Measurements from ENCODE around the gene ASB3. TPM values are rescaled to one million over a fixed set of nuclear protein-coding genes. Genes with fewer than 3 reads are reported as not detected.
"Not testable (repeated sequence)": the region's sequence is repeated elsewhere in the genome, so short reads cannot be mapped to it uniquely, and the experiment has no call there.

ASB3 gene
- total RNA-seq, 4 donors from 2014 or later: 24.2 to 32.2 (median 30.2) TPM

DNA sequence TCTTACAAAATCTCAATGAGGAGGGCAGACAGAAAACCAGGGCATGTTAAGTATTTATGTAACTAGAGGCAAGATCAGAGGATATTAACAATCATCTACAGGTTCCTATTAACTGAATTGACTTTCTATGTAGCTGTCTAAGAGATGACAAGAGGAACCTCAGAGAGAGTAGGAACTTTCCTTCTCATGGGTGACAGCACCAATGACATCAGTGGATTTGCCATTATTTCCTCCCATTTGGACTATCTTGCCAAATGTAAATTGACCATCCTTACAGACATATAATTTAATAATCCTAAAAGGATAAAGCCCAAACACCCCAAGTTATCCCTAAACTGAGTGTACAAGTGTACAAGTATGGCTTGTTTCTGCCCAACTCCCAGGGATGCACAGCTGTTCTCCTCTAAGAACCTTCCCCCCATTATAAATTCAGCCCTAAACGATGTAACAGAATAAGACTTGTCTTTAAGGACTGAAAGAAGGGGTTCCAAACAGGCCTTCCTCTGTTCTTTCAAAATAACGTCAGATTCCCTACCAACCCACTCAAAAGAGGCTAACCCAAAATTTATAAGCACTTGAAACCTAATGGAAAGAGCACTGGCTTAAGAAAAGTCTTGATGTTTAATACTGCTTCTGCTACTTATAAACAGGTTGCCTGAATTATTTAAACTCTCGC lies 92.5 kb downstream of the ASB3 start:
- DNase-seq: no peak
- TF ChIP-seq, protein P1, sequence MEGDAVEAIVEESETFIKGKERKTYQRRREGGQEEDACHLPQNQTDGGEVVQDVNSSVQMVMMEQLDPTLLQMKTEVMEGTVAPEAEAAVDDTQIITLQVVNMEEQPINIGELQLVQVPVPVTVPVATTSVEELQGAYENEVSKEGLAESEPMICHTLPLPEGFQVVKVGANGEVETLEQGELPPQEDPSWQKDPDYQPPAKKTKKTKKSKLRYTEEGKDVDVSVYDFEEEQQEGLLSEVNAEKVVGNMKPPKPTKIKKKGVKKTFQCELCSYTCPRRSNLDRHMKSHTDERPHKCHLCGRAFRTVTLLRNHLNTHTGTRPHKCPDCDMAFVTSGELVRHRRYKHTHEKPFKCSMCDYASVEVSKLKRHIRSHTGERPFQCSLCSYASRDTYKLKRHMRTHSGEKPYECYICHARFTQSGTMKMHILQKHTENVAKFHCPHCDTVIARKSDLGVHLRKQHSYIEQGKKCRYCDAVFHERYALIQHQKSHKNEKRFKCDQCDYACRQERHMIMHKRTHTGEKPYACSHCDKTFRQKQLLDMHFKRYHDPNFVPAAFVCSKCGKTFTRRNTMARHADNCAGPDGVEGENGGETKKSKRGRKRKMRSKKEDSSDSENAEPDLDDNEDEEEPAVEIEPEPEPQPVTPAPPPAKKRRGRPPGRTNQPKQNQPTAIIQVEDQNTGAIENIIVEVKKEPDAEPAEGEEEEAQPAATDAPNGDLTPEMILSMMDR (IDR thresholded peaks at IDR 0.05): no peak
- no peak for TF ChIP-seq POLR2A (IDR thresholded peaks at IDR 0.05)
- Histone ChIP-seq H3K27me3 (no peaks in the 10 kb centered on the region), H3K27ac (no peak overlapping the region), H3K9me3 (no peaks in the 10 kb centered on the region), H3K36me3 (no peaks in the 10 kb centered on the region), H3K4me1 (no peaks in the 10 kb centered on the region), H3K4me3 (replicated peaks in 1 of 3) (no peak overlapping the region)
- WGBS, 2 donors: 93 to 95% methylated on average over 3 of the region's 3 CpGs
- intact Hi-C loops (cut with DNase I): no loop called here

DNA sequence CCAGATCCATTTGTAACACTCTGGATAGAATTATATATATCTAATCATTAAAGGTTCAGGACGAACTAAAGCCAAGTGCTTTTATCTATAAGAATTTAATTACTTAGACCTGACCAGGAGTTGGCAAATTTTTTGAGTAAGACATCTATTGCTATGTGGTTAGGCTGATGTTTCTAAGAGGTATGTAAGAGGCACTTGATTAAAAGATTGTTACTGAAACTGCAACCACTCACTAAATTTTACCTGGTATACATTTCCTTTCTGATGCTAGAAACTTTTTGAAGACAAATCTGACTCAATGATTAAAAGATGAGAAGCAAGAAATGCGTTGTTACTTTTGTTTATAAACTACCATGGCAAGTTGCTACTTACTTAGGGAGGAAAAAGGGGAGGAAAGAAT lies 95.9 kb downstream of the ASB3 start:
- no peak overlapping the region for H3K27ac ChIP-seq
- no peak for TF ChIP-seq POLR2A (IDR thresholded peaks at IDR 0.05)
- TF ChIP-seq, protein P1 (IDR thresholded peaks at IDR 0.05): no peak
- WGBS, 2 donors: 84 to 88% methylated on average over 2 of the region's 2 CpGs
- H3K4me3 ChIP-seq (replicated peaks in 1 of 3): no peak overlapping the region
- no peaks in the 10 kb centered on the region for H3K9me3 ChIP-seq
- H3K36me3 ChIP-seq: no peaks in the 10 kb centered on the region
- no peaks in the 10 kb centered on the region for H3K27me3 ChIP-seq
- no peak for DNase-seq
- intact Hi-C loops (cut with DNase I): no loop called here
- no peaks in the 10 kb centered on the region for H3K4me1 ChIP-seq

DNA sequence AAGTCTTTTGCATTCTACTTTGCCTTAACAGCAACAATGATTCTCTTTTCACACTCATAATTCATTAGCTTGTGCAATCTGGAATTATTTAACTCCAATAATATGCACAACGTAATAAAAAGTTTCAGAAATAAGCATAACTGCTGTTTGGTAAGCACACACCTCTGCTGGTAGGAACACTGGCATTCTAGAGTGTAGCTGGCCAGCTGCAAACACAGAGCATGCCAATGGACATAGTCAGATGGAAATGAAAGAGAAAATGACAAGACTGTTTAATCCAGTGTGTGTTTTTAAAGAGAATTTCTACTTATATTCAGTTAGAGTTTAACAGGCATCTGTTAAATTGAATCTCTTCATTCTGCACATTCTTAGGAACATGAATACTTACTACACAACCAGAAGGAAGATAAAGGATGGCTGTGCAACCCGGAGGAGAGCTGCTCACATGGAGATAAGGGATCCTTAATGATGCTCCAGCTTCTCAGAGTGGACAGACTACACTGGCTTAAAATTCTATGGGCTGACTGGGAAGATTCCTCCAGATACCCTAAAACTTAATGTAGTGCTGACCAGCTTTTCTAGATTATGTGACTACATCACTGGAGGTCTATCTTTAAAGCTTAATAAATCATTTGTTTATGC lies 113.8 kb downstream of the ASB3 start:
- no peaks in the 10 kb centered on the region for H3K36me3 ChIP-seq
- intact Hi-C loops (cut with DNase I): no loop called here
- no peak for TF ChIP-seq POLR2A (IDR thresholded peaks at IDR 0.05)
- TF ChIP-seq, protein P1 (IDR thresholded peaks at IDR 0.05): no peak
- no peaks in the 10 kb centered on the region for H3K27me3 ChIP-seq
- DNase-seq: no peak
- H3K4me1 ChIP-seq: no peaks in the 10 kb centered on the region
- H3K4me3 ChIP-seq (replicated peaks in 1 of 3): no peak overlapping the region
- no peaks in the 10 kb centered on the region for H3K9me3 ChIP-seq
- 87 to 89% methylated on average over 2 of the region's 2 CpGs for WGBS, 2 donors
- no peak overlapping the region for H3K27ac ChIP-seq

DNA sequence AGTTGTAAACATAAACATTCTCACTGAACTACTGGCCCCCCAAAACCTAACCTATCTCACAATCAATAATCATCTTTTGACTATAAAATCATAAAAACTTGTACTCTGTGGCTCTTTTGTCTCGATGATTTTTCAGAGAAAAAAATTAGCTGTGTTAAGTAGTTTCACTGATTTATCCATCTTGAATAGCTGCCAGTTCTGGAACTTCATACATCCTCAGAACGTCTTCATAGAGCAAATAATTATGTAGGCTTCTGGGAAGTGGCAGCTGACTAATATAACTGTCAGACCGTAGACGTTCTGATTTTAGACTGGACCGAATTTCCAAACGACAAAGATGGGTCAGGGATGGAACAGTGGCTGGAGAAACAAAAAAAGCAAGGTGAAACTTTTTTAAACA lies 116.4 kb downstream of the ASB3 start:
- no peak for DNase-seq
- 75 to 81% methylated on average over 6 of the region's 6 CpGs for WGBS, 2 donors
- Histone ChIP-seq H3K9me3 (no peaks in the 10 kb centered on the region), H3K27ac (no peak overlapping the region), H3K27me3 (no peaks in the 10 kb centered on the region), H3K36me3 (no peaks in the 10 kb centered on the region), H3K4me3 (replicated peaks in 1 of 3) (no peak overlapping the region), H3K4me1 (no peaks in the 10 kb centered on the region)
- intact Hi-C loops (cut with DNase I): no loop called here
- no peak for TF ChIP-seq POLR2A (IDR thresholded peaks at IDR 0.05)
- TF ChIP-seq, protein P1 (IDR thresholded peaks at IDR 0.05): no peak

DNA sequence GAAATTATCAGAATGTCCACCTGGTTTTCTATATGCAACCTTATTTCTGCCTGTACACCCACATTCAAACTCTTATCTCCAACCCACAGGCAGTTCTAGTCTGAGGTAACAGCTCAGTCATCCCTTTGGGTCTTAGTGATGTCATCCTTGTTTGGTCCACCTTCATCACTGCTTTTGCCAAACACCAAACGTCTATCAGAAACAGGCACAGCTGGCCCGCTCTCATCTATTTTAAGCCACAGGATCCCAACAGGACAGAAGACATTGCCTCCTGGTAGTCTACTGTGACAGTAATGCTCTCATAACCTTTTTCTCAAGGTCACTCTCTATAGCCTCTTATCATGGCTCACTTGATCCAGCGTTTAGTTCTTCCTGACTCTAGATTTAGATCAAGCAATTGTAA lies 118.1 kb downstream of the ASB3 start:
- Histone ChIP-seq H3K4me3 (replicated peaks in 1 of 3) (no peak overlapping the region), H3K9me3 (no peaks in the 10 kb centered on the region), H3K27me3 (no peaks in the 10 kb centered on the region), H3K36me3 (no peaks in the 10 kb centered on the region), H3K27ac (no peak overlapping the region), H3K4me1 (no peaks in the 10 kb centered on the region)
- TF ChIP-seq POLR2A (IDR thresholded peaks at IDR 0.05): no peak
- TF ChIP-seq, protein P1 (IDR thresholded peaks at IDR 0.05): no peak
- intact Hi-C loops (cut with DNase I): no loop called here
- no peak for DNase-seq
- WGBS, 2 donors: 81 to 83% methylated on average over 3 of the region's 3 CpGs

DNA sequence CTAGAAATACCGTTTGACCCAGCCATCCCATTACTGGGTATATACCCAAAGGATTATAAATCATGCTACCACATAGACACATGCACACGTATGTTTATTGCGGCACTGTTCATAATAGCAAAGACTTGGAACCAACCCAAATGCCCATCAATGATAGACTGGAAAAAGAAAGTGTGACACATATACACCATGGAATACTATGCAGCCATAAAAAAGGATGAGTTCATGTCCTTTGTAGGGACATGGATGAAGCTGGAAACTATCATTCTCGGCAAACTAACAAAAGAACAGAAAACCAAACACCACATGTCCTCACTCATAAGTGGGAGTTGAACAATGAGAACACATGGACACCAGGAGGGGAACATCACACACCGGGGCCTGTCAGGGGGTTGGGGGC lies 119.6 kb downstream of the ASB3 start:
- H3K27me3 ChIP-seq; intact Hi-C loops (cut with DNase I); H3K4me1 ChIP-seq; H3K36me3 ChIP-seq; H3K4me3 ChIP-seq (replicated peaks in 1 of 3); DNase-seq; H3K9me3 ChIP-seq; H3K27ac ChIP-seq: not testable (repeated sequence)
- WGBS, 2 donors: 86 to 94% methylated on average over 5 of the region's 5 CpGs

All from thyroid gland (tissue), 4 donors.